ENCODE results near the gene PLAAT4.
"Not testable (repeated sequence)": the region's sequence is repeated elsewhere in the genome, so short reads cannot be mapped to it uniquely, and the experiment has no call there.

PLAAT4 gene

DNA sequence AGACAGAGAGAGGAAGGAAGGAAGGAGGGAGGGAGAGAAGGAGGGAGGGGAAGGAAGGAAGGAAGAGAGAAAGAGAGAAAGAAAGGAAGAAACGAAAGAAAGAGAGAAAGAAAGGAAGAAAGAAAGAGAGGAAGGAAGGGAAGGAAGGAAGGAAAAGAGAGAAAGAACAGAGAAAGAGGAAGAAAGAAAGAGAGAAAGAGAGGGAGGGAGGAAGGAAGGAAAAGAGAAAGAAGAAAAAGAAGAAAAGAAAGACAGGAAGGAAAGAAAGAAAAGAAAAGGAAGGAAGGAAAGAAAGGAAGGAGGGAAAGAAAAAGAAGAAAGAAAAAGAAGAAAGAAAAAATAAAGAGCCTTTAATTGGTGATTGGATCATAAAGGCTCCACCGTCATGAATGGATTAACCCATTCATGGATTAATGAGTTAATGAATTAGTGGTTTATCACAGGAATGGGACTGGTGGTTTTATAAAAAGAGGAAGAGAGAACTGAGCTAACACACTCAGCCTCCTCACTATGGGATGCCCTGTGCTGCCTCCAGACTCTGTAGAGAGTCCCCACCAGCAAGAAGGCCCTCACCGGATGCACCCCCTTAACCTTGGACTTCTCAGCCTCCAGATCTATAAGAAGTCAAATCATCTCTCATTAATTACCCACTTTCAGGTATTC lies 35.5 kb downstream of the PLAAT4 start:
- no peak for DNase-seq (ENCODE audit: low read depth in 2 of 2)

DNA sequence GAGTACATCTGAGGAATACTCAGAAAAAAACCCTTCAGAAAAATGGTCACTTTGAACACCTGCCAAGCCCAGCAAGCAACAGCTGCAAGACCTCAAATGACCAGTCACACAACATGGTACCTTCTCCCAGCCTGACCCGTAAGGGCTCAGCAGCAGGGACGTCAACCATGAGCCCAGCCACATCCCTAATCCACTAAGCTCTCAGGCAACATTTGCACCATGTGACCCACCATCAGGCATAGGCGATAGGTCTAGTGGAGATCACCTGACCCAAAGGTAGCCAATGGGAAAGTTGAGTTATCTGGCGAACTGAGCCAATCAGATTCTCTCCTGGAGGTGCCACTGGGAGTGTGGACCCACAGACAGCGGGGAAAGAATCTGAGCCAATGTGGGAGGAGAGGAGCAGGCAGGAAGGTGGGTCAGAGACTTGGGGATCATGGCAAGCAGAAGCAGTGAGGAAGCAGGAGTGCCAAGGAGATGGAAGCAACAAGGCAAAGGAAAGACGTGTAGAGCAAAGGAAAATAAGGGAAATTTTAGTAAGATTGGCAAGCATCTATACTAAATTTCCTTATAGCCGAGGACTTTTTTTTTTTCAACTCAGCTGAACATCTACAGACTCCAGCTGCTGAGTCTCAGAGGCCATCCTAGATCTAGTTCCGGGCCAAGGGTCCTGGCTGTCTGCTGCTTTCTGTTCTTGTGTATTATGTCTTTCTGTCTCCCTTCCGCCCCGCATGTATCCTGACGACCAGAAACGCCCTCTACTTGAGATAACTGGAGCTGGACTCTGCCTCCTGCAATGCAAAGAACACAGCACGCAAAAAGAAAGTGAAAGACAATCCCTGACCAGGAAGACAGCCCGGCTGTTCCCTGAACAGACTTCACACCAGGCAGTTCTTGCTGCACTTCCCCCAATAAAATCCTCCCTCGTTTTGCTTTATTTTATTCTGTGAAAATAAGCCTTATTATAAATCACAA lies 37.6 kb downstream of the PLAAT4 start:
- no peak for DNase-seq (ENCODE audit: low read depth in 2 of 2)

DNA sequence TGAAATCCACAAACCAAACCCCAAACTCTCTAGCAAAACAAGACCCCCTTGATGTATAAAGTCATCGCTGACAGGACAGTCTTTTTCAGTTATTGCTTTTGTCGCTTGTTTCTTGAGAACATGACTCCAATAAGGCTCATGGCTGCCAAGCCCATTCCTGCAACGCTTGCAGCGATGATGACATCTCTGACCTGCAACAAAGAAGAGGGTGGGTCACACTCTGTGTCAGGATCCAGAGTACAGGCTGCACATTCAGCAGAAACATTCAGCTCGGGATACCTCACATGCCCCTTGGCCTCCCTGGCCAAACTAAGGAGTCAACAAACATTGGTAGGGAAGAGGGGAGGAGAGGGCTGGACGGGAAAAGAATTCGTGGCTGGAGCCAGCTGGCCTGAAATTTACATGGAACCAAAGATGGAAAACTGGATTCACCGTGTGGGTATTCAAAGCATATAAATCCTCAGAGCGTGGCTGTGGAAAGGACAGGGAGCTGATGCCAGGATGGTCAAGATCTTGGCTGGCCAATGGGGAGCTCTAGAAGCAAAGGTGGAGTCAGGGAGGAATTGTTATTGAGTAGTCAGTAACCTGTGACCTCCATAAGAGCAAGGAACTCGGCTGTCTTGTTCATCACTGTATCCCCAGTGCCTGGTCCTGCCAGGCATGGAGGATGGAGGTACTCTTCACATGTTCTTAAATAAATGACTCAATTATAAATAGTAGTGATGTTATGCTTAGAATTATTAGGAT lies 38.4 kb downstream of the PLAAT4 start:
- no peak for DNase-seq (ENCODE audit: low read depth in 2 of 2)

- not testable (repeated sequence) for DNase-seq (ENCODE audit: low read depth in 2 of 2)
These were observed 42.3 kb downstream of the PLAAT4 start for GRCh38 chr11:63578882-63579281.

DNA sequence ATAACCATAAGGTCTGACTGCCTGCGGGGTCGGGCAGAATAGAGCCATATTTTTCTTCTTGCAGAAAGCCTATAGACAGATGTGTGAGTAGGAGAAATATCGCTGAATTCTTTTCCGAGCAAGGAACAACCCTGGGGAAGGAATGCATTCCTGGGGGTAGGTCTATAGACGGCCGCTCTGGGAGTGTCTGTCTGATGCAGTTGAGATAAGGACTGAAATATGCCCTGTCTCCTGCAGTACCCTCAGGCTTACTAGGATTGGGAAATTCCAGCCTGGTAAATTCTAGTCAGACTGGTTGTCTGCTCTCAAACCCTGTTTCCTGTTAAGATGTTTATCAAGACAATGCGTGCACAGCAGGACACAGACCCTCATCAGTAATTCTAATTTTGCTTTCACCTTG lies 44.6 kb downstream of the PLAAT4 start:
- DNase-seq (ENCODE audit: low read depth in 2 of 2) = not testable (repeated sequence)

GRCh38 chr11:63583357-63583677 lies 46.7 kb downstream of the PLAAT4 start:
- DNase-seq (ENCODE audit: low read depth in 2 of 2) = no peak

DNA sequence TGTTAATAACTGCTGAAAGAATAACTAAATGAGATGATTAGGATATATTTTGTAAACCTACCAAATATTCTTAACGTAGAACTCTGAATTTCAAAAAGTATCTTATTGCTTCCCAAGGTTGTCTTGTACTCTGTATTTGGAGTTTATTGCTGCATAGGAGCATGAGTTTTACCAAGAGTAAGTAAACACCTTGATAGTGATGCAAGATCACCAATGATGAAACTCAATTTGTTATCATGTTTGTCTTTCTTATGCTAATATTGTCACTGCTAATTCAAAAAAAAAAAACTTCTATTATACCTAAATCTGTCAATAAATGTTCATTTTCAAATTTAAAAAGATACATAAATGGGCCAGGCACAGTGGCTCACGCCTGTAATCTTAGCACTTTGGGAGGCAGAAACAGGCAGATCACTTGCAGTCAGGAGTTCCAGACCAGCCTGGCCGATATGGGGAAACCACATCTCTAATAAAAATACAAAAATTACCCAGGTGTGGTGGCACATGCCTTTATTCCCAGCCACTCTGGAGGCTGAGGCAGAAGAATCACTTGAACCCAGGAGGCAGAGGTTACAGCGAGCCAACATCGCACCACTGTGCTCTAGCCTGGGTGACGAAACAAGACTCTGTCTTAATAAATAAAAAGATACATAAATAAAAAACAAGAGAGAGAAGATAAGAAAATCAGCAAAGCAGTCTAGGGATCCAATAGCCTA lies 50.0 kb downstream of the PLAAT4 start:
- no peak for DNase-seq (ENCODE audit: low read depth in 2 of 2)

- DNase-seq (ENCODE audit: low read depth in 2 of 2) = no peak
These were observed 52.4 kb downstream of the PLAAT4 start for GRCh38 chr11:63589000-63589399.

- no peak for DNase-seq (ENCODE audit: low read depth in 2 of 2)
These were observed 53.6 kb downstream of the PLAAT4 start for GRCh38 chr11:63590024-63590788.

DNA sequence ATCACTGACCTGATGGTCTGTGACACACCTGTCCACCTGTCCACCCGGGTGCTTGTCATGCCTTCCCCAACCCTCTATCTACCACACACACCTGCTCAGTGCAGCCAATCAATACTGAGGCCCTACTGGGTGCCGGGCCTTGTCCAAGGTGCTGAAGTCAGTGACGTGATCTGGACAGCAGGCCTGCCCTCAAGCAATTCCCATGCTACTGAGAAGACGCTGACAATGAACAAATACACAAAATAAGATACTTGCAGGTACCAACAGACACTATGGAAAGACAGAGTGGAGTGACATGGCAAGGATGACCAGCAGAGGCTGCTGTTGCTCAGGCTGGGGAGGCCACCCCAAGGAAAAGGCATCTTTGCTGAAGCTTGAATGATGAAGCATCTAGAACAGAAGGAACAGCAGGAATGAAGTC lies 56.4 kb downstream of the PLAAT4 start:
- DNase-seq (ENCODE audit: low read depth in 2 of 2) = no peak

DNA sequence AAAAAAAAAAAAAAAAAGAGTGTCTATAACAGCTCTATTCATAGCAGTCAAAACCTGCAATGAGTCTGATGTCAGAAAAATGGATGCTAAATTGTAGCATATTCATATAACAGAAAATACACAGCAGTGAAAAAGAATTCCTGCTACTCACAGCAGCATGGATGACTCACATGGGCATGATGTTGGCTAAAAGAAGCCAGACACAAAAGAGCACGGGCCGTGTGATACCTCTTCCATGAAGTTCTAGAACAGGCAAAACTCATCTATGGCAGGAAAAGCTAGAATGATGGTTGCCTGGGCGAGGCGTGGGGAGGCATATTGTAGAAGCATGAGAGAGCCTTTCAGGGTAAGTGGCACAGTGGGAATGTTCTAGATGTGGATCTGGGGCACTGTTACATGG lies 58.7 kb downstream of the PLAAT4 start:
- DNase-seq (ENCODE audit: low read depth in 2 of 2) = no peak
